ENCODE data around the gene LGALS3.

Gene LGALS3

GRCh38 chr14:55131370-55132137, 2.5 kb downstream of the LGALS3 start:
- DNase-seq = peak in 1 of 3 experiments; percentile 71

- DNase-seq = peak in 1 of 3 experiments; percentile 14
These were observed 4.4 kb downstream of the LGALS3 start for GRCh38 chr14:55133416-55133815.

DNA sequence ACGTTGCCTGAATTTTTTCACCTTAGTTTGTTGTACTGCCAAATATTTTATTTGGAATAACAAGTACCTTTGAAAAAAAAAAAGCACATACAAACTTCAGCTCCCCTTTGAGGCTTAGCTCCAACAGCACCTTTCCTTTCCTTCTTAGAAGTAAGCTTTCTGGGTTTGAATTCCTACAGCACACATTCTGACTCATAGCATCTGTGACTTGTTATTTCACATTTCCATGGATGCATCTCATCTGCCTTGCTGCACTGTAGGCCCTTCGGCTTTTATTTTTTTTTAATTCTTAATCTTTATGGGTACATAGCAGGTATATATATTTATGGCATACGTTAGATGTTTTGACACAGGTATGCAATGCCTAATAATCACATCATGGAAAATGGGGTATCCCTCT, 7.2 kb downstream of the LGALS3 start:
- no peak for DNase-seq

DNA sequence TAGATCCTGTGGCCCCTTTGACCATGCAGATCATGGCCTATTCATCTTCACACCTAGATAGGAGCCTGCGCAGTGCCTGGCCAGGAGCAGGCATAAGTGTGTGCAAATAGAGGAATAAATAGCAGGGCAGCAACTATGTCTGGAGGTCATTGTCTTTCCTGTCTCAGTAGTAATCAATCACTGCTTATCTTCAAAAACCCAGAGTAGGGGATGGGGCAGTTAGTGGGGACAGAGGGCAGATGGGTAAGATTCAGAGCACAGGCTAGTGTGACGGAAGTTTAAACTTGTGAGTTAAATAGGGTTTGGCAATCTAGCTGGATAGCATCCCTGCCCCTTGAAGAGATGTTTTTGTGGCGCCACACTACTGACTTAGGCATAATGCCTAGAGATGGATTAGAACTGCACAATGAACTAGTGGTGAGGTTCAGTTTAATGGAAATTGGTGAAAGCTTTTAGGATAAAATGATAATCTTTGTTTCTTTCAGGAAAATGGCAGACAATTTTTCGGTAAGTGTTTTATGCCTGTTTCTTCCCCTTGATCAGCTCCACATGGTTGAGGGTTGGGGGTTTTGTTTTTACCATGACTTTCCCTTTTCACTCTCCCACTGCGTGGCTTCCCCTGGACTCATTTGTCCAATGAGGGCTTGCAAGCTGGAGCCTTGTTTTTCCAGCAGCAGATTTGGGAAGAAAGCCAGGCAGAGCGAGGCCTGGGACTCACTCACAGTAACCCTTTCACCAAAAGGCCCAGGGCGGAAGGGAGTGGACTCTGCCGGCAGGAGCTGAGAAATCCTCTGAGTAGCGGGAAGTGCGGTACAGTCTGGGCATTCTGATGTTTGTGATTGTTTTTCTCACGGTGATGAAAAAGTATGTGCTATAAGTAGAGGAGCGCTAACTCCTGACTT, 8.1 kb downstream of the LGALS3 start:
- DNase-seq = no peak

GRCh38 chr14:55138091-55138490, 9.0 kb downstream of the LGALS3 start:
- DNase-seq = no peak

DNA sequence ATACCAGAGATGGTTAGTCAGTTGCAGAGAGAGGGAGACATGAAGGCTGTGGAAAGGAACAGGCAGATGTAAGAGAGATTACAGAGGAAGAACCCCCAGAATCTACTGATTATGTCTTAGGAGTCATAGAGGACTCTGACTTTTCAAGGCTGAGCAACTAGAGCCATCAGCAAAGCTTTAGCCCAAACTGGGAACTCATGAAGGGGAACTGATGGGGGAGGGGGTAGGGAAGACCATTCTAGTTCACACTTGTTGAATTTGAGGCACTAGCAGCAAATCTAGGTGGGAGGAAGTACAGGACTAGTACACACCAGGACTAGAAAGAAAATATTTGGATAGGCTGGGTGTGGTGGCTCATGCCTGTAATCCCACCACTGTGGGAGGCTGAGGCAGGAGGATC, 10.1 kb downstream of the LGALS3 start:
- DNase-seq = no peak

DNA sequence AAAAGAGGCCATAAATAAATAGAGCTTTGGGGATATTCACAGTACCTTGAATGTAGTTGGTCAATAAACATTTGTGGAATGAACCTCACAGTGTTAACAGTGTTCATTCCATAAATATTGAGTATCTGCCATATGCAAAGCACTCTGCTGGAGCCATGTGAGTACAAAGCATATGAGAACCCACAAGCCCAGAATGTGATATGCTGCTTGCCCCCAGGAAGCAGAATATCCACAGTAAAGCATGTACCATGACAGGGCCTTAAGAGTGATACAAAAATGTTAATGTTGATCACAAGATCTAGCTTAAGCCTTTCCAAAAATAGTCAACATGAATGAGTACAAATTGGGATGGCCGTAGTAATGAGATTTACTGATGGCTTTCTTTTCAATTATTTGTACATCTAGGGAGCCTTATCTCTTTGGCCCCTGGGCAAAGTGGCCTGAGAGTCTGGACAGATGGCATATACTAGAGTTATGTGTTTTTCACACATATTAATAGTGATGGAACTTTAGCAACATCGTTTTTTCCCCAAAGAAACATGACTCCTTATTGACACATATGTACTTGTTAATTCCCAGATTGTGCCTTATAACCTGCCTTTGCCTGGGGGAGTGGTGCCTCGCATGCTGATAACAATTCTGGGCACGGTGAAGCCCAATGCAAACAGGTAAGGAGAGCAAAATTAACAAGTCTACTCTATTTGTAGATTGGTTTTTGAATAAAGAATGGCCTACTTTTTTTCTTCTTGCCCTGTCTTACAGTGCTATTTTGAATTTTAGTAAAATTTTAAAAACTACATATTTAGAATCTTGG, 10.9 kb downstream of the LGALS3 start:
- DNase-seq = no peak

DNA sequence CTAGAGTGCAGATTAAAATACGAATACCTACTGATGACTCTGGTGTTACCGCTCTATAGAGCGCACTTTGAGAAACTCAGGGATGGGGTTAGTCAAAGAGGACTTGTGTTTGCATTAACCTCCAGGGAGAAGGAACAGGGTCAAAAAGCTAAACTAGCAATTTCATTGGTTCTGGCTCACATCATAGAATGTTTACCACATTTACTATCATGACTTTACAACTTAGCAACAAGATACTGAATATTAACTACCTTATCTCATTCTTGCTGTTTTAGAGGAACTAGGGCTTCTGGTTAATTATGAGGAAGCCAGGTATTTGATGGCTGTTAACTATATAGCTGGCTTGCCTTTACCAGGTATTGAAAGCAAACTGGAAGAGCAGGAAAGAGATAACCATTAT, 12.8 kb downstream of the LGALS3 start:
- DNase-seq = no peak

GRCh38 chr14:55142466-55142865, 13.4 kb downstream of the LGALS3 start:
- DNase-seq = peak in 1 of 3 experiments; percentile 50

DNA sequence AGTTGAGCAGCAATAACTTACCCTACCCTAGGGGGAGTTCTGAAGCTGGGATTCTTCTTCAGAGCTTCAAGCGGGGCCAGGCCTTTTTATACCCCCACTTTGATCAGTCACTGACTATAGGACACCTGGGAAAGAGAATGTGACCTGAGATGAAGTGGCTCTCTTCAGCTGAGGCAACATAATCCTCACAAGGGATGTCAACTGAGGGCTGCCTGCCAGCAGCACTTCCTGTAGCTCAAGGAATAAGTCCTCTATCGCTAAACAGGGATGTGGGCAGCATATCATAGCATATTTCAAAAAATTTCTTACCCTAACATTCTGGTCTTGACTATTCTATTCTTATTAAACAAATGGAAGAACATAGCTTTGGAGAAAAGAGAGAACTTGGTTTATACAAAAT, 17.4 kb downstream of the LGALS3 start:
- DNase-seq = no peak

DNA sequence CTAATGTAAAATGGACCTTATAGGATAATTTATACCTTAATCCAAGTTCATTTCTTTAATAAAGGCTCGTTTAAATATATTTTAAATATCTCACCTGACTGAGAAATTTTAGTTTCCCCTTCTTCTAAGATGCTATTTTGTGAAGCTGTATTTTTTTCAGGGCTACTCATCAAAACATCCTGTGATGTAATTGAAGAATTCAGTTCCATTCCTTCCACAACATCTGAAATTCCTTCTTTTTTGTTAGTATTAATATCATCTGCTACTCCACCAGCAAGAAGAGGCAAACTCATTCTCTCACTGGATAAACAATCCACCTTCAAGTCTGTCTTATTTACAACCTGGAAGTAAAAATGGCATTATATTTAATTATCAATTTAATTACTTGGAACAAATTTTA, 22.5 kb downstream of the LGALS3 start:
- no peak for DNase-seq

- DNase-seq = no peak
These were observed 23.2 kb downstream of the LGALS3 start for GRCh38 chr14:55152052-55152753.

DNA sequence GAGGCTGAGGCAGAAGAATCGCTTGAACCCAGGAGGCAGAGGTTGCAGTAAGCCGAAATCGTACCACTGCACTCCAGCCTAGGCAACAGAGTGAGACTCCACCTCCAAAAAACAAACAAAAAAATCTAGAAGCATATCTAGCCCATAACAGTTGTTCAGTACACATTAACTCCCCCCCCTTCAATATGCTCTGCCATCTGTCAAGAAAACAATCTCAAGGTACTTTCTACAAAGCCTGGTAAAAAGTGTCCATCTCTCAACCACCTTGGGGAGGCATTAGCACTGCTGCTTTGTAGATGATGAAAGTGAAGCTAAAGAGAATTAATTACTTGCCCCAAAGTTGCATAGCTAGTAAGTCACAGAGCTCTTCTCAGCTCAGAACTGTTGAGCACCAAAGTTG, 24.9 kb downstream of the LGALS3 start:
- DNase-seq = no peak

DNA sequence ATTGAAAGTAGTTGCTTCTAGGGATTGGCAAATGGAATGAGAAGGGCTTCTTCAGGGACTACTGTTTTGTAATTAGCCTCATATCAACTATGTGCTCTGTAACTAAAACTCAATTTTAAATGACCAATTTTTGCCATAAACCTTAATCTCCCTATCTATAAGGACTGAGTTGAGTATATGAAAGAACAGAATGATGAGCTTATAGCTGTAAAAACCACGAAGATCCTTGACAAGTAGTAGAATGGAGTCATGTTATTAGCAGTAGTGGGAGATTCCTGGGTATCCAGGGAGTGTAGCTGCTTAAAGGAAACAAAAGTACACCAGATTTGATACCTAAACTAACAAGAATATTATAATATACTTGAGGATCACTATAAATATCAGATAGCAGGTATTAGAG, 28.0 kb downstream of the LGALS3 start:
- no peak for DNase-seq

GRCh38 chr14:55158412-55158811, 29.4 kb downstream of the LGALS3 start:
- DNase-seq = no peak

DNA sequence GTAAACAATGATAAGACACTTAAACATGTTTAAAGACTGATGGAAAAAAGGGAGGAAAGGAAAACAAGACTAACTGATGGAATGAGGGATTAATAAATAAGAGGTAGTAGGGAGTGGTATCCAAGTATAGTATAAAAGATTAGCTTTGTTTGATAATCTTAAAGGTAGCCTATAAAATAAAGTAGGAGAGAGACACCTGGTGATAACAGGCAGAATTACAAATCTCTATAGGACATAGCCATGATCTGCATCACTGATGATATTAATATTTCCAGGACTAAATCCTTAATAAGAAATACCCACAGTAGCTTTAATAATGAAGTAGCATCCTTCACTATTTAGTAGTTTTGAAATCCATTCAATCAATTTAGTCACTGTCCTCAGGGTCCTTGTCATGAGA, 31.9 kb downstream of the LGALS3 start:
- DNase-seq = peak in 2 of 3 experiments; percentile 28 to 56

DNA sequence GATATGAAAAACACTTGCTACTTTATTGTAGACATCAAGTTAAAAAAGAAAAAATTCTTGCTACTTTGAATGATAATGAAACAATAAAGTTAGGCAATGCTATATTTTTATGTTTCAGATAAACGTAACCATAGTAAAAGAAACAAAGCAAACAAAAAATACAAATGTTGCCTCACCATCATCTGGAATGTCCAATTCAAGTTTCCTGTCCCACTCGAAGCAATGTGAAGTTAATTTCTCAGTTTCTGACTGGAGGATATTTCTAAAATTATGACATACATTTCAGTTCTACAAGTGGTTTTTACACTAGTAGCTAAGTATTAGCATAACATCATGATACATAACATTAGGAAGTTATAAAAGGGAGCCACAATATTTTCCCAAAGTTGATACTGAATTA, 41.5 kb downstream of the LGALS3 start:
- DNase-seq = no peak

DNA sequence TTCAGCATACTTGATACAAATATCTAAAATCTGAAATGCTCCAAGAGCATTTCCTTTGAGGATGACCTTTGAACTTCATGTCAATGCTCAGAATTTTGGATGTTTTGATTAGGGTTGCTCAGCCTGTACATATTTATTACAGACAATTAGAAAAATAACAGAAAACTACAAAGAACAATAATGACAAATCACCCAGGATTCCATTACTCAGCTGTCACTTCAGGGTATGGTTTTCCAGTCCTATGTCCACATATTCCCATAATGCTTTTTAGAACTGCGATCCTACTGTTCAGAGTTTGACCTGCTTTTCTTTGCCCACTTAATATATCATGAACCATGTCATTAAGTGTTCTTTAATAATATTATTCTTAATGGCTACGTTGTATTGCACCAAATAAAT, 51.0 kb downstream of the LGALS3 start:
- no peak for DNase-seq

- DNase-seq = peak in 1 of 3 experiments; percentile 43
These were observed 51.4 kb downstream of the LGALS3 start for GRCh38 chr14:55180434-55180833.

DNA sequence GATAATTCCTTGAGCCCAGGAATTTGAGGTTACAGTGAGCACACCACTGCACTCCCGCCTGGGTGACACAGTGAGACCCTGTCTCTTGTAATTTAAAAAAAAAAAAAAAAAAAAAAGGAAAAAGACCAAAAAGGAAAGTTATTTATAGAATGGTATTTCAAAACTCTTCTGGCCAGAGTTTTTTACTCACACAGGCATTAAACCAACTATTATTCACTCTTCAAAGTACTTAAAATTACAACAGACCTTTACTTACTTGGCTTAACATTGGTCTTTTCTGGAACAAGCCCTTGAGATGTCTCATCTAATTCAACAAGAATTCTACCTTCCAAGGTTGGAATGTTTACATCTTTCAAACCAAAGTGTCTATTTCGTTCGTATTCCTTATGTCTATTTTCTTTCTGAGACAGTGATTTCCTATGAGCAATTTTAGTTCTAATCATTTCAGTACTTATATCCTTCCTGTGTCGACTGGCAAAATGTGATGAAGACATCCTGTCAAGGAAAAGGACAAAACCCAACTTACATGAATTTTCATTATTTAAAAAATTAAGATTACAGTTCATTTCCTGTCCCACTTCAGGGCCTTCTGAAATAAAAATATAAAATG, 59.7 kb downstream of the LGALS3 start:
- DNase-seq = no peak

DNA sequence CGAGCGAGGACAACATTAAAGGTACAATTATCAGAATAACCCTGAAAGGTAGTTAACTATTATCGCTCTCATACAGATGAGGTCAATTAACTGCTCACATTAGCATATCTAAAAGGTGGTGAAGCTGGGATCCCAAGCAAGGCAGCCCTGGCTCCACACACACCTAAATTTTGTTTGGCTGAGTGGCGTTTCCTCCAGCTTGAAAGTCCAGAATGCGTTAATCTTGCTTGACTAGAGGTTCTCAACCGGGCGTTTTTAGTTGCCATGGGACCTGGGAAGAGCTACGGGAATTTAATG, 61.8 kb downstream of the LGALS3 start:
- peak in 1 of 3 experiments; percentile 27 for DNase-seq

Data from NCI-H1417 (cell line).